Endothelial cell of umbilical vein (primary cell): ENCODE results near the gene BRINP2. TPM values are rescaled to one million over a fixed set of nuclear protein-coding genes. Genes with fewer than 3 reads are reported as not detected.

Source experiments
- BruUV-seq: library from RNA; stranded (reverse); fragments of 400-500 nt; replicated peaks from 2 replicates; lab custom pipeline; 2021; lab: Mats Ljungman, UMichigan
- CTCF ChIA-PET: fragments of 300-600, 350-600 bp; sonication (Branson Sonifier 250); formaldehyde crosslinking; loops from one replicate; lab custom pipeline; 2021; ENCODE audit warnings: antibody characterized with exemption, inconsistent platforms; lab: Charles Lee
- POLR2A ChIA-PET: fragments of 300-600, 350-600 bp; sonication (Branson Sonifier 250); formaldehyde crosslinking; loops from one replicate; lab custom pipeline; 2021; ENCODE audit warnings: antibody characterized with exemption, inconsistent platforms; lab: Charles Lee
- DNase-seq: peaks from one replicate; pipeline ENCODE4 v3.0.0-alpha.2; 2011; ENCODE audit warnings: low read depth, low spot score
- FAIRE-seq: peaks from 2 replicates; lab custom pipeline; 2011; peaks lifted over from hg19 to GRCh38; lab: Jason Lieb, UNC
- H2AFZ ChIP-seq: 2 replicates; pipeline ENCODE4 v1.6.0; 2012; ENCODE audit warnings: low read depth, low read length, control low read depth, inconsistent platforms
- H3K27ac ChIP-seq: 2 replicates; pipeline ENCODE4 v1.5.1; 2011; ENCODE audit warnings: low read depth, mild to moderate bottlenecking, control low read depth, low read length, moderate library complexity; ENCODE audit not compliant: insufficient read depth
- H3K27me3 ChIP-seq, 2 experiments: 2 replicates each; pipeline versions ENCODE4 v1.6.0 to v1.6.1; 2011; ENCODE audit warnings: low read length in 2 of 2, mixed read lengths in 1 of 2; ENCODE audit not compliant: control insufficient read depth in 2 of 2, insufficient read depth in 2 of 2
- H3K36me3 ChIP-seq, 2 experiments: 2 replicates in 1 of 2; 3 replicates in 1 of 2; pipeline ENCODE4 v1.5.1; 2011; ENCODE audit warnings: low read length in 2 of 2, mild to moderate bottlenecking in 1 of 2, moderate library complexity in 1 of 2; ENCODE audit not compliant: control insufficient read depth in 2 of 2, insufficient read depth in 2 of 2; ENCODE audit errors: extremely low read depth in 1 of 2
- H3K4me1 ChIP-seq: 3 replicates; pipeline ENCODE4 v1.5.1; 2011; ENCODE audit warnings: mild to moderate bottlenecking, low read length; ENCODE audit not compliant: control insufficient read depth, insufficient read depth; ENCODE audit errors: extremely low read depth
- H3K4me2 ChIP-seq: 2 replicates; pipeline ENCODE4 v1.6.1; 2011; ENCODE audit warnings: low read length, control low read depth, mixed read lengths; ENCODE audit not compliant: insufficient read depth
- H3K4me3 ChIP-seq, 3 experiments: fragments of 200-600 bp in 1 of 3; sonication (generic), shearing (Covaris generic) in 1 of 3; replicated peaks in 1 of 3; 2 replicates each; pipeline ENCODE4 v1.5.1; 2011 to 2016; ENCODE audit warnings: control low read depth in 3 of 3, low read length in 3 of 3, mild to moderate bottlenecking in 2 of 3, inconsistent platforms in 1 of 3, low read depth in 1 of 3, moderate library complexity in 1 of 3; ENCODE audit not compliant: insufficient read depth in 1 of 3
- H3K79me2 ChIP-seq: 2 replicates; pipeline ENCODE4 v1.6.0; 2012; ENCODE audit warnings: low read length, inconsistent platforms; ENCODE audit not compliant: control insufficient read depth, insufficient read depth
- H3K9ac ChIP-seq: replicated peaks from 2 replicates; pipeline ENCODE3; 2011; ENCODE audit warnings: low read length, control low read depth; ENCODE audit not compliant: insufficient read depth; ENCODE audit errors: extremely low read depth
- H3K9me1 ChIP-seq: replicated peaks from 3 replicates; pipeline ENCODE4 v1.6.0; 2011; ENCODE audit warnings: mild to moderate bottlenecking, low read length; ENCODE audit not compliant: control insufficient read depth, insufficient read depth; ENCODE audit errors: extremely low read depth
- H3K9me3 ChIP-seq: replicated peaks from 2 replicates; pipeline ENCODE4 v1.5.1; 2012; ENCODE audit warnings: low read length, inconsistent platforms; ENCODE audit not compliant: control insufficient read depth, insufficient read depth
- H4K20me1 ChIP-seq: replicated peaks from 2 replicates; pipeline ENCODE3; 2011; ENCODE audit warnings: mild to moderate bottlenecking, low read length; ENCODE audit not compliant: control insufficient read depth, insufficient read depth; ENCODE audit errors: extremely low read depth
- EZH2 ChIP-seq: IDR thresholded peaks from 2 replicates; pipeline ENCODE4 v1.6.1; 2012; ENCODE audit warnings: borderline replicate concordance, low read depth, mild to moderate bottlenecking, moderate library complexity, low read length, inconsistent platforms; ENCODE audit not compliant: severe bottlenecking
- FOS ChIP-seq: IDR thresholded peaks from 2 replicates; pipeline ENCODE4 v1.6.1; 2011; ENCODE audit warnings: mild to moderate bottlenecking, low read length, moderate library complexity, borderline replicate concordance; ENCODE audit not compliant: insufficient read depth
- GATA2 ChIP-seq: IDR thresholded peaks from 2 replicates; pipeline ENCODE4 v1.7.0; 2011; ENCODE audit warnings: low read depth, mild to moderate bottlenecking, moderate library complexity, mixed read lengths, low read length; ENCODE audit not compliant: insufficient read length, insufficient read depth
- JUN ChIP-seq: IDR thresholded peaks from 2 replicates; pipeline ENCODE4 v1.6.1; 2011; ENCODE audit warnings: borderline replicate concordance, low read depth; ENCODE audit not compliant: insufficient read length, insufficient read depth
- MYC ChIP-seq: IDR thresholded peaks from one replicate; pipeline ENCODE4 v1.6.1; 2011; ENCODE audit warnings: mild to moderate bottlenecking, low read depth, low read length
- POLR2A ChIP-seq: IDR thresholded peaks from 2 replicates; pipeline ENCODE4 v1.6.1; 2012; ENCODE audit warnings: low read depth, mild to moderate bottlenecking, control low read depth, low read length
- POLR2AphosphoS5 ChIP-seq: IDR thresholded peaks from 2 replicates; pipeline ENCODE4 v1.6.1; 2012; ENCODE audit warnings: low read depth, mild to moderate bottlenecking, control low read depth, low read length, moderate library complexity; ENCODE audit not compliant: insufficient read depth
- dilution Hi-C: fragments of 300-500 bp; cut with MboI; formaldehyde crosslinking; loops from one replicate; pipeline ENCODE4 v1.15.0; 2019; ENCODE audit warnings: low sequenced_read_pairs; ENCODE audit not compliant: extremely low pct_ligation_motif_present
- intact Hi-C: fragments of 100-400 bp; cut with micrococcal nuclease; formaldehyde crosslinking; loops from one replicate; pipeline ENCODE4 v1.10.0; 2022
- polyA plus RNA-seq, 4 experiments: library from polyadenylated mRNA; depleted of rRNA in 3 of 4; stranded (reverse) in 3 of 4; unstranded in 1 of 4; fragments of >200 nt; gene quantifications; 2 replicates each; pipeline versions ENCODE4 v1.2.1 to v1.2.3, GENCODE V29; 2011 to 2012; ENCODE audit warnings: missing spikeins in 1 of 4
- total RNA-seq: library from RNA; stranded (reverse); gene quantifications from 2 replicates; pipeline ENCODE4 v1.2.3, GENCODE V29; 2021
- TF ChIP-seq, protein P1 (sequence below), 2 donors: IDR thresholded peaks; 1 replicate in 1 of 2; 2 replicates in 1 of 2; pipeline ENCODE4 v1.5.1; 2011; ENCODE audit warnings: low read length in 2 of 2, mild to moderate bottlenecking in 2 of 2, moderate library complexity in 2 of 2, control low read depth in 1 of 2, inconsistent platforms in 1 of 2, low read depth in 1 of 2; ENCODE audit not compliant: insufficient read depth in 1 of 2; ENCODE audit errors: extremely low read depth in 1 of 2
- TF ChIP-seq, protein P2 (sequence below): IDR thresholded peaks from 2 replicates; pipeline ENCODE4 v1.6.1; 2011; ENCODE audit not compliant: insufficient read depth, insufficient read length

Gene BRINP2
- total and polyA plus RNA-seq, 2 donors (not counting 3 experiments of a cell fraction or from before 2014, with no cell fraction given): not detected

DNA sequence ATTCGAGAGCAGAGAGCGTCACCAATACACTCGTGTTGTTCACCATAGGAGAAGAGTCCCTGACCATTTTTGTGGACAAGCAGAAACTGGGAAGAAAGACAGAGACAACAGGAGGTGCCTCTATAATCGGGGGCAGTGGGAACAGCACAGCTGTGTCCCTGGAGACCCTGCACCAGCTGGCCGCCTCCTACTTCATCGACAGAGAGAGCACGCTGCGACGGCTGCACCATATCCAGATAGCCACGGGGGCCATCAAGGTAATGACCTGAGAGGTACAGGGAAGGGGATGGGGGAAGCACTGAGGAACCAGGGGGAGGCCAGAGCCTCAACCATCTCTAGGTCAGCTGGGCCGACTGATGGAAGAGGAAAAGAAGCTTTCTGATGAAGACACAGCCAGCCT is 86.4 kb downstream of the BRINP2 start:
- H3K36me3 ChIP-seq: no peaks in the 10 kb centered on the region
- TF ChIP-seq EZH2 (no peak), GATA2 (no peak), MYC (no peak), POLR2A (no peak), POLR2AphosphoS5 (no peak), FOS (no peak), JUN (no peak)
- TF ChIP-seq, protein P1, sequence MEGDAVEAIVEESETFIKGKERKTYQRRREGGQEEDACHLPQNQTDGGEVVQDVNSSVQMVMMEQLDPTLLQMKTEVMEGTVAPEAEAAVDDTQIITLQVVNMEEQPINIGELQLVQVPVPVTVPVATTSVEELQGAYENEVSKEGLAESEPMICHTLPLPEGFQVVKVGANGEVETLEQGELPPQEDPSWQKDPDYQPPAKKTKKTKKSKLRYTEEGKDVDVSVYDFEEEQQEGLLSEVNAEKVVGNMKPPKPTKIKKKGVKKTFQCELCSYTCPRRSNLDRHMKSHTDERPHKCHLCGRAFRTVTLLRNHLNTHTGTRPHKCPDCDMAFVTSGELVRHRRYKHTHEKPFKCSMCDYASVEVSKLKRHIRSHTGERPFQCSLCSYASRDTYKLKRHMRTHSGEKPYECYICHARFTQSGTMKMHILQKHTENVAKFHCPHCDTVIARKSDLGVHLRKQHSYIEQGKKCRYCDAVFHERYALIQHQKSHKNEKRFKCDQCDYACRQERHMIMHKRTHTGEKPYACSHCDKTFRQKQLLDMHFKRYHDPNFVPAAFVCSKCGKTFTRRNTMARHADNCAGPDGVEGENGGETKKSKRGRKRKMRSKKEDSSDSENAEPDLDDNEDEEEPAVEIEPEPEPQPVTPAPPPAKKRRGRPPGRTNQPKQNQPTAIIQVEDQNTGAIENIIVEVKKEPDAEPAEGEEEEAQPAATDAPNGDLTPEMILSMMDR (IDR thresholded peaks at IDR 0.05; ENCODE audit: extremely low read depth in 1 of 2, insufficient read depth in 1 of 2, low read depth in 1 of 2, low read length in 2 of 2): no peak
- TF ChIP-seq, protein P2, sequence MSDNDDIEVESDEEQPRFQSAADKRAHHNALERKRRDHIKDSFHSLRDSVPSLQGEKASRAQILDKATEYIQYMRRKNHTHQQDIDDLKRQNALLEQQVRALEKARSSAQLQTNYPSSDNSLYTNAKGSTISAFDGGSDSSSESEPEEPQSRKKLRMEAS: no peak
- H3K27me3 ChIP-seq: no peaks in the 10 kb centered on the region
- ChIA-PET POLR2A (no interaction called here), CTCF (interaction anchor here (1.4 kb wide), 1 partner anchor 689 kb away, joined by 5 read pairs; no protein-coding TSS in a partner anchor)
- no peaks in the 10 kb centered on the region for H3K79me2 ChIP-seq
- no peak overlapping the region for H3K4me2 ChIP-seq
- H3K27ac ChIP-seq: no peak overlapping the region
- no TSS peak for BruUV-seq
- no peak overlapping the region for H3K4me3 ChIP-seq
- dilution Hi-C loops (no loop called here), intact Hi-C loops (loop anchor here (5.0 kb wide), 1 partner anchor 360 kb away; no protein-coding TSS in a partner anchor)
- DNase-seq: no peak
- no peak overlapping the region for H3K9ac ChIP-seq
- no peaks in the 10 kb centered on the region for H4K20me1 ChIP-seq
- H2AFZ ChIP-seq: no peak overlapping the region
- no peaks in the 10 kb centered on the region for H3K9me3 ChIP-seq
- H3K9me1 ChIP-seq: no peaks in the 10 kb centered on the region
- peaks cover 8% of the 10 kb centered on the region for H3K4me1 ChIP-seq
- no peak for FAIRE-seq
